NK-92 (cell line): ENCODE measurements around the gene ABTB2.
"Not testable (repeated sequence)": the region's sequence is repeated elsewhere in the genome, so short reads cannot be mapped to it uniquely, and the experiment has no call there.

Experiments
- DNase-seq: peaks from one replicate; lab custom pipeline; 2025; ENCODE audit not compliant: unreplicated experiment; lab: John Stamatoyannopoulos, UW

ABTB2 gene

GRCh38 chr11:34194576-34195335 is 163.1 kb downstream of the ABTB2 start:
- DNase-seq = no peak

- no peak for DNase-seq
Measured at GRCh38 chr11:34192481-34193401, 165.1 kb downstream of the ABTB2 start.

GRCh38 chr11:34191578-34191977 is 166.2 kb downstream of the ABTB2 start:
- no peak for DNase-seq

GRCh38 chr11:34190192-34191139 is 167.3 kb downstream of the ABTB2 start:
- DNase-seq = no peak

- no peak for DNase-seq
Measured at GRCh38 chr11:34189191-34189590, 168.6 kb downstream of the ABTB2 start.

GRCh38 chr11:34188181-34188580 is 169.6 kb downstream of the ABTB2 start:
- DNase-seq = no peak

- no peak for DNase-seq
Measured at GRCh38 chr11:34185926-34186841, 171.6 kb downstream of the ABTB2 start.

- DNase-seq = no peak
Measured at GRCh38 chr11:34184505-34185015, 173.2 kb downstream of the ABTB2 start.

- DNase-seq = no peak
Measured at GRCh38 chr11:34183848-34184391, 173.9 kb downstream of the ABTB2 start.

- DNase-seq = no peak
Measured at GRCh38 chr11:34182921-34183685, 174.7 kb downstream of the ABTB2 start.

- no peak for DNase-seq
Measured at GRCh38 chr11:34182425-34182824, 175.4 kb downstream of the ABTB2 start.

GRCh38 chr11:34181856-34182405 is 175.9 kb downstream of the ABTB2 start:
- no peak for DNase-seq

- DNase-seq = no peak
Measured at GRCh38 chr11:34181251-34181650, 176.6 kb downstream of the ABTB2 start.

- DNase-seq = not testable (repeated sequence)
Measured at GRCh38 chr11:34180814-34181165, 177.0 kb downstream of the ABTB2 start.

- DNase-seq = no peak
Measured at GRCh38 chr11:34180040-34180813, 177.6 kb downstream of the ABTB2 start.

- DNase-seq = no peak
Measured at GRCh38 chr11:34179026-34179675, 178.7 kb downstream of the ABTB2 start.

GRCh38 chr11:34178209-34178821 is 179.5 kb downstream of the ABTB2 start:
- no peak for DNase-seq
